ENCODE measurements around the gene ADAP1.

GRCh38 chr7:924541-925231 lies 29.8 kb downstream of the ADAP1 start:
- TF ChIP-seq, protein P1, sequence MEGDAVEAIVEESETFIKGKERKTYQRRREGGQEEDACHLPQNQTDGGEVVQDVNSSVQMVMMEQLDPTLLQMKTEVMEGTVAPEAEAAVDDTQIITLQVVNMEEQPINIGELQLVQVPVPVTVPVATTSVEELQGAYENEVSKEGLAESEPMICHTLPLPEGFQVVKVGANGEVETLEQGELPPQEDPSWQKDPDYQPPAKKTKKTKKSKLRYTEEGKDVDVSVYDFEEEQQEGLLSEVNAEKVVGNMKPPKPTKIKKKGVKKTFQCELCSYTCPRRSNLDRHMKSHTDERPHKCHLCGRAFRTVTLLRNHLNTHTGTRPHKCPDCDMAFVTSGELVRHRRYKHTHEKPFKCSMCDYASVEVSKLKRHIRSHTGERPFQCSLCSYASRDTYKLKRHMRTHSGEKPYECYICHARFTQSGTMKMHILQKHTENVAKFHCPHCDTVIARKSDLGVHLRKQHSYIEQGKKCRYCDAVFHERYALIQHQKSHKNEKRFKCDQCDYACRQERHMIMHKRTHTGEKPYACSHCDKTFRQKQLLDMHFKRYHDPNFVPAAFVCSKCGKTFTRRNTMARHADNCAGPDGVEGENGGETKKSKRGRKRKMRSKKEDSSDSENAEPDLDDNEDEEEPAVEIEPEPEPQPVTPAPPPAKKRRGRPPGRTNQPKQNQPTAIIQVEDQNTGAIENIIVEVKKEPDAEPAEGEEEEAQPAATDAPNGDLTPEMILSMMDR (IDR thresholded peaks at IDR 0.05) = no peak
- TF ChIP-seq POLR2AphosphoS5 (IDR thresholded peaks at IDR 0.05; ENCODE audit: low read depth, low read length) = no peak
- no peak for TF ChIP-seq SIN3A (IDR thresholded peaks at IDR 0.05; ENCODE audit: borderline replicate concordance, insufficient read depth, low read depth, low read length)
- TF ChIP-seq REST (IDR thresholded peaks at IDR 0.05; ENCODE audit: insufficient read depth in 1 of 2, low read depth in 2 of 2, low read length in 1 of 2) = no peak
- TF ChIP-seq TCF7L2 (IDR thresholded peaks at IDR 0.05; ENCODE audit: low read depth, low read length) = no peak
